K562 (cell line): ENCODE results near the gene DTX1. TPM values are rescaled to one million over a fixed set of nuclear protein-coding genes. Genes with fewer than 3 reads are reported as not detected.

Experiments
- CBFB ChIP-seq: sonication (generic); formaldehyde crosslinking; IDR thresholded peaks from 2 replicates; pipeline ENCODE4 v1.4.0; 2020; ENCODE audit warnings: mild to moderate bottlenecking, missing genetic modification reagents
- POLR2H ChIP-seq: IDR thresholded peaks from 2 replicates; pipeline ENCODE4 v1.6.1; 2016; ENCODE audit warnings: missing genetic modification characterization, low read depth, mild to moderate bottlenecking, control low read depth, missing compliant biosample characterization, moderate library complexity
- POLR3A ChIP-seq: IDR thresholded peaks from 2 replicates; pipeline ENCODE4 v1.6.1; 2011; ENCODE audit warnings: borderline replicate concordance, mild to moderate bottlenecking, moderate library complexity; ENCODE audit not compliant: insufficient read length, insufficient read depth; ENCODE audit errors: extremely low read depth
- TOE1 ChIP-seq, 2 experiments: fragments of 450-650 bp in 1 of 2; sonication (generic) in 1 of 2; formaldehyde crosslinking in 1 of 2; IDR thresholded peaks; 2 replicates each; pipeline versions ENCODE4 v1.7.1 to v1.8.0; 2016 to 2022; ENCODE audit warnings: borderline replicate concordance in 2 of 2, mild to moderate bottlenecking in 2 of 2, antibody characterized with exemption in 1 of 2, inconsistent platforms in 1 of 2, low read depth in 1 of 2, missing genetic modification reagents in 1 of 2, moderate library complexity in 1 of 2
- ZBTB40 ChIP-seq, 2 experiments: fragments of 450-650 bp in 1 of 2; sonication (generic) in 1 of 2; formaldehyde crosslinking in 1 of 2; IDR thresholded peaks; 2 replicates each; pipeline versions ENCODE4 v1.7.1 to v1.9.0; 2016 to 2022; ENCODE audit warnings: inconsistent platforms in 1 of 2, mild to moderate bottlenecking in 1 of 2, missing genetic modification reagents in 1 of 2
- ZNF124 ChIP-seq: sonication (generic); formaldehyde crosslinking; IDR thresholded peaks from 2 replicates; pipeline ENCODE4 v1.8.1; 2022; ENCODE audit warnings: missing genetic modification reagents
- ZNF224 ChIP-seq: sonication (generic); formaldehyde crosslinking; IDR thresholded peaks from 2 replicates; pipeline ENCODE4 v1.8.0; 2022; ENCODE audit warnings: mild to moderate bottlenecking, missing genetic modification reagents
- polyA plus RNA-seq, 8 experiments: library from polyadenylated mRNA; depleted of rRNA in 4 of 8; stranded (reverse) in 5 of 8; unstranded in 3 of 8; fragments of >200 nt; fragmentation: Nextera tagmentation in 2 of 8; fragmentation: Illumina TruSeq in 1 of 8; extraction: Ambion mirVana in 2 of 8; extraction: Trizol in 1 of 8; gene quantifications; 2 replicates each; pipeline versions ENCODE4 v1.2.1 to v1.2.3, GENCODE V29; 2011 to 2014; ENCODE audit warnings: inconsistent platforms in 1 of 8, missing spikeins in 1 of 8
- total RNA-seq, 7 experiments: library from RNA; depleted of rRNA in 6 of 7; stranded (reverse); fragments of >200 nt in 6 of 7; fragmentation: Illumina TruSeq in 2 of 7; extraction: Trizol in 2 of 7; gene quantifications; 2 replicates each; pipeline versions ENCODE4 v1.2.1 to v1.2.3, GENCODE V29; 2011 to 2021; ENCODE audit warnings: low replicate concordance in 1 of 7
- TF ChIP-seq, protein P1 (sequence below): fragments of 450-650 bp; IDR thresholded peaks from 2 replicates; pipeline ENCODE4 v1.6.1; 2016; ENCODE audit warnings: low read depth

DTX1 gene
- total and polyA plus RNA-seq, 9 of the 15 experiments (the other 6 are each of a cell fraction or from before 2014, with no cell fraction given), result not detected

DNA sequence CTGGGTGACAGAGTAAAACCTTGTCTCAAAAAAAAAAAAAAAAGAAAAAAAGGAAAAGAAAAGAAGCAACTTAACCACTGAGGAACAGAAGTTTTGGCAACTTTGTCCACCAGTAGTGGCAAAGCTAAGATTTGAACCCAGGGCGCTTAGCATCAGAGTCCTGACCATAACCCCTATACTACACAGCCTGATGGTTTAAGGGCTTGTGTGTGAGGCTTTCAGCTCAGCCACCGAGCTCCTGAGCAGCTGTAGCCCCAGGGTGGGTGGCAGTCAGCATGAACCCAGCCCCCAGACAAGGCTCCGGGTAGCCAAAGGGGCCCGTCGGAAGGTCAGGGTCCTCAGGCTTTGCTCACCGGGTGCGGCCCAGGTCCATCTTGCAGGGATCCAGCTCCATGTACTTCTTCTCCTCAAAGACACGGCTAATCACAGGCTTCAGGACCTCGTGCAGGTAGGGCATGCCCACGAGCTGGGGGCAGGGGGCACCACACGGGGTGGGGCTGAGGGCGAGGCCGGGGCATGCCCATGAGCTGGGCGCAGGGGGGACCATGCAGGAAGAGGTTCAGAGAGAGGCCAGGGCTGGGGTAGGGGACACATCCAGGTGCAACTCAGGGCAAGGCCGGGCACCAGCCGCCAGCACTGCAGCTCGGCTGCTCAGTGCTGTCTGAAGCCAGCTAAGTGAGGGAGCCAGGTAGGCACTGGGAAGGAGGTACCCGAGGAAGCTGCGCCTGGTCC, 58.1 kb downstream of the DTX1 start (continued):
- 0 out of 2 replicates have a peak, but pooled peaks have one; percentile 15 for TF ChIP-seq ZBTB40 (IDR thresholded peaks at IDR 0.05)
- TF ChIP-seq ZBTB40 (CRISPR knock-in tag; IDR thresholded peaks at IDR 0.05), result no peak
- TF ChIP-seq ZNF224 (CRISPR knock-in tag), result no peak
- TF ChIP-seq POLR3A, result peak; percentile 78
- TF ChIP-seq, protein P1, sequence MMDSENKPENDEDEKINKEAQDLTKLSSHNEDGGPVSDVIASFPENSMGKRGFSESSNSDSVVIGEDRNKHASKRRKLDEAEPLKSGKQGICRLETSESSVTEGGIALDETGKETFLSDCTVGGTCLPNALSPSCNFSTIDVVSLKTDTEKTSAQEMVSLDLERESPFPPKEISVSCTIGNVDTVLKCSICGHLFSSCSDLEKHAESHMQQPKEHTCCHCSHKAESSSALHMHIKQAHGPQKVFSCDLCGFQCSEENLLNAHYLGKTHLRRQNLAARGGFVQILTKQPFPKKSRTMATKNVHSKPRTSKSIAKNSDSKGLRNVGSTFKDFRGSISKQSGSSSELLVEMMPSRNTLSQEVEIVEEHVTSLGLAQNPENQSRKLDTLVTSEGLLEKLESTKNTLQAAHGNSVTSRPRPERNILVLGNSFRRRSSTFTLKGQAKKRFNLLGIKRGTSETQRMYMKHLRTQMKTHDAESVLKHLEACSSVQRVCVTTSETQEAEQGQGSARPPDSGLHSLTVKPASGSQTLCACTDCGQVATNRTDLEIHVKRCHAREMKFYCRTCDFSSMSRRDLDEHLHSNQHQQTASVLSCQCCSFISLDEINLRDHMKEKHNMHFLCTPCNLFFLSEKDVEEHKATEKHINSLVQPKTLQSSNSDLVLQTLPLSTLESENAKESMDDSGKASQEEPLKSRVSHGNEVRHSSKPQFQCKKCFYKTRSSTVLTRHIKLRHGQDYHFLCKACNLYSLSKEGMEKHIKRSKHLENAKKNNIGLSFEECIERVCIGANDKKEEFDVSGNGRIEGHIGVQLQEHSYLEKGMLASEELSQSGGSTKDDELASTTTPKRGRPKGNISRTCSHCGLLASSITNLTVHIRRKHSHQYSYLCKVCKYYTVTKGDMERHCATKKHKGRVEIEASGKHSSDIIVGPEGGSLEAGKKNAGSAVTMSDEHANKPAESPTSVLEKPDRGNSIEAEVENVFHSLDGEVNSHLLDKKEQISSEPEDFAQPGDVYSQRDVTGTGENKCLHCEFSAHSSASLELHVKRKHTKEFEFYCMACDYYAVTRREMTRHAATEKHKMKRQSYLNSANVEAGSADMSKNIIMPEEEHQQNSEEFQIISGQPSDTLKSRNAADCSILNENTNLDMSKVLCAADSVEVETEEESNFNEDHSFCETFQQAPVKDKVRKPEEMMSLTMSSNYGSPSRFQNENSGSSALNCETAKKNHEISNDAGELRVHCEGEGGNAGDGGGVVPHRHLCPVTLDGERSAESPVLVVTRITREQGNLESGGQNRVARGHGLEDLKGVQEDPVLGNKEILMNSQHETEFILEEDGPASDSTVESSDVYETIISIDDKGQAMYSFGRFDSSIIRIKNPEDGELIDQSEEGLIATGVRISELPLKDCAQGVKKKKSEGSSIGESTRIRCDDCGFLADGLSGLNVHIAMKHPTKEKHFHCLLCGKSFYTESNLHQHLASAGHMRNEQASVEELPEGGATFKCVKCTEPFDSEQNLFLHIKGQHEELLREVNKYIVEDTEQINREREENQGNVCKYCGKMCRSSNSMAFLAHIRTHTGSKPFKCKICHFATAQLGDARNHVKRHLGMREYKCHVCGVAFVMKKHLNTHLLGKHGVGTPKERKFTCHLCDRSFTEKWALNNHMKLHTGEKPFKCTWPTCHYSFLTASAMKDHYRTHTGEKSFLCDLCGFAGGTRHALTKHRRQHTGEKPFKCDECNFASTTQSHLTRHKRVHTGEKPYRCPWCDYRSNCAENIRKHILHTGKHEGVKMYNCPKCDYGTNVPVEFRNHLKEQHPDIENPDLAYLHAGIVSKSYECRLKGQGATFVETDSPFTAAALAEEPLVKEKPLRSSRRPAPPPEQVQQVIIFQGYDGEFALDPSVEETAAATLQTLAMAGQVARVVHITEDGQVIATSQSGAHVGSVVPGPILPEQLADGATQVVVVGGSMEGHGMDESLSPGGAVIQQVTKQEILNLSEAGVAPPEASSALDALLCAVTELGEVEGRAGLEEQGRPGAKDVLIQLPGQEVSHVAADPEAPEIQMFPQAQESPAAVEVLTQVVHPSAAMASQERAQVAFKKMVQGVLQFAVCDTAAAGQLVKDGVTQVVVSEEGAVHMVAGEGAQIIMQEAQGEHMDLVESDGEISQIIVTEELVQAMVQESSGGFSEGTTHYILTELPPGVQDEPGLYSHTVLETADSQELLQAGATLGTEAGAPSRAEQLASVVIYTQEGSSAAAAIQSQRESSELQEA, result no peak
- peak; percentile 95 for TF ChIP-seq POLR2H
- TF ChIP-seq CBFB, result no peak
- TF ChIP-seq ZNF124, result no peak
- no peak for TF ChIP-seq TOE1 (IDR thresholded peaks at IDR 0.05; ENCODE audit: borderline replicate concordance)
- TF ChIP-seq TOE1 (CRISPR knock-in tag; IDR thresholded peaks at IDR 0.05; ENCODE audit: borderline replicate concordance, low read depth), result no peak
